GM15510 (cell line): ENCODE measurements around the gene SMIM33.
A peak's percentile ranks its signal among the peaks of the same experiment; 100 is the strongest.

Experiments
- POLR2A ChIP-seq: IDR thresholded peaks from 3 replicates; pipeline ENCODE4 v1.6.1; 2011; ENCODE audit warnings: borderline replicate concordance; ENCODE audit not compliant: insufficient read length; ENCODE audit errors: extremely low read depth

Gene SMIM33

GRCh38 chr5:139495638-139496435, 25.0 kb downstream of the SMIM33 start:
- no peak for TF ChIP-seq POLR2A

GRCh38 chr5:139501381-139501780, 30.6 kb downstream of the SMIM33 start:
- no peak for TF ChIP-seq POLR2A

- TF ChIP-seq POLR2A: no peak
These were observed 42.1 kb downstream of the SMIM33 start for GRCh38 chr5:139512786-139513390.

- TF ChIP-seq POLR2A: no peak
These were observed 43.2 kb downstream of the SMIM33 start for GRCh38 chr5:139513852-139514485.

- TF ChIP-seq POLR2A: no peak
These were observed 43.7 kb downstream of the SMIM33 start for GRCh38 chr5:139514486-139514856.

GRCh38 chr5:139517683-139518564, 47.1 kb downstream of the SMIM33 start:
- peak; percentile 83 for TF ChIP-seq POLR2A
